ENCODE results near the gene NUDT16. TPM values are rescaled to one million over a fixed set of nuclear protein-coding genes. Genes with fewer than 3 reads are reported as not detected.

The NUDT16 gene
- total RNA-seq, 4 donors from 2014 or later = 7.6 to 14.5 (median 11.6) TPM

DNA sequence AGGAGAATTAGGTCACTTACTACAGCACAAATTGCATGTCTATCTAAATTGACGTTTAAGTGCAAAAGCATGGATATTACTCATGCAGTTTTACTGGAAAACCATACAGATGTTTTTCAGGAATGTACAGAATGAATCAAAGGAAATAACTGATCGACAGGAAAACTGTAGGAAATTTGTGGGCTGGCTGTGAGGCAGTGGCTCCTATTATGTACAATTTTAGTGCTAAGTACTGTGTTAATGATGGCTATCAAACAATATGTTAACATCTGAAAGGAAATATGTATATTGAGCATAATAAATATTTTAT is 6.9 kb downstream of the NUDT16 start:
- Histone ChIP-seq H3K27ac (peak overlapping the region; percentile 82), H3K9me3 (no peaks in the 10 kb centered on the region), H3K4me1 (peaks cover 25% of the 10 kb centered on the region), H3K36me3 (peaks cover 8% of the 10 kb centered on the region), H3K4me3 (no peak overlapping the region), H3K27me3 (no peaks in the 10 kb centered on the region)
- TF ChIP-seq POLR2A (IDR thresholded peaks at IDR 0.05) (no peak), EP300 (IDR thresholded peaks at IDR 0.05) (no peak), POLR2AphosphoS5 (IDR thresholded peaks at IDR 0.05) (no peak)
- TF ChIP-seq, protein P1, sequence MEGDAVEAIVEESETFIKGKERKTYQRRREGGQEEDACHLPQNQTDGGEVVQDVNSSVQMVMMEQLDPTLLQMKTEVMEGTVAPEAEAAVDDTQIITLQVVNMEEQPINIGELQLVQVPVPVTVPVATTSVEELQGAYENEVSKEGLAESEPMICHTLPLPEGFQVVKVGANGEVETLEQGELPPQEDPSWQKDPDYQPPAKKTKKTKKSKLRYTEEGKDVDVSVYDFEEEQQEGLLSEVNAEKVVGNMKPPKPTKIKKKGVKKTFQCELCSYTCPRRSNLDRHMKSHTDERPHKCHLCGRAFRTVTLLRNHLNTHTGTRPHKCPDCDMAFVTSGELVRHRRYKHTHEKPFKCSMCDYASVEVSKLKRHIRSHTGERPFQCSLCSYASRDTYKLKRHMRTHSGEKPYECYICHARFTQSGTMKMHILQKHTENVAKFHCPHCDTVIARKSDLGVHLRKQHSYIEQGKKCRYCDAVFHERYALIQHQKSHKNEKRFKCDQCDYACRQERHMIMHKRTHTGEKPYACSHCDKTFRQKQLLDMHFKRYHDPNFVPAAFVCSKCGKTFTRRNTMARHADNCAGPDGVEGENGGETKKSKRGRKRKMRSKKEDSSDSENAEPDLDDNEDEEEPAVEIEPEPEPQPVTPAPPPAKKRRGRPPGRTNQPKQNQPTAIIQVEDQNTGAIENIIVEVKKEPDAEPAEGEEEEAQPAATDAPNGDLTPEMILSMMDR (IDR thresholded peaks at IDR 0.05) = no peak
- no peak for DNase-seq (ENCODE audit: low spot score in 2 of 2)
- WGBS = 49% methylated on average over 2 of the region's 2 CpGs

DNA sequence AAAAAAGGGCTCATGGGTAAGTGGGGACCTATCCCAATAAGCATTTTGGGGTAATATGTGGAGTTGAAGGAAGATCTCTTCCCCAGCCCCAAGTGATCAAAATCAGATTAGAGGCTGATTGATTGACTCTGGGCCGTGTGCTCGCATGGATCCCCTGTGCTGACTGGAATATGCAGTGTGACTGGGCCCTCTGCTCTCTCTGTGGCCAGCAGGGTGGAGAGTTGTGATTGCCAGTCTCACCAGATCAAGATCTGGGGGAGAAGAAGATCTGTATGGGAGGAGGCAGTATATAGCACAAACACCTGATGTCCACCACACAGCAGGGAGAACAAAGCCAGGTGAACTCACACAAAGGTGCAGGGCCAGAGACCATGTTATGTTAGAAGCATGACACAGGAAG is 8.8 kb downstream of the NUDT16 start:
- Histone ChIP-seq H3K27ac (no peak overlapping the region), H3K9me3 (no peaks in the 10 kb centered on the region), H3K36me3 (no peaks in the 10 kb centered on the region), H3K27me3 (no peaks in the 10 kb centered on the region), H3K4me1 (peaks cover 20% of the 10 kb centered on the region), H3K4me3 (no peak overlapping the region)
- TF ChIP-seq EP300 (IDR thresholded peaks at IDR 0.05) (no peak), POLR2A (IDR thresholded peaks at IDR 0.05) (no peak), POLR2AphosphoS5 (IDR thresholded peaks at IDR 0.05) (no peak)
- TF ChIP-seq, protein P1 (IDR thresholded peaks at IDR 0.05) = no peak
- 77% methylated on average over 2 of the region's 2 CpGs for WGBS
- no peak for DNase-seq (ENCODE audit: low spot score in 2 of 2)

DNA sequence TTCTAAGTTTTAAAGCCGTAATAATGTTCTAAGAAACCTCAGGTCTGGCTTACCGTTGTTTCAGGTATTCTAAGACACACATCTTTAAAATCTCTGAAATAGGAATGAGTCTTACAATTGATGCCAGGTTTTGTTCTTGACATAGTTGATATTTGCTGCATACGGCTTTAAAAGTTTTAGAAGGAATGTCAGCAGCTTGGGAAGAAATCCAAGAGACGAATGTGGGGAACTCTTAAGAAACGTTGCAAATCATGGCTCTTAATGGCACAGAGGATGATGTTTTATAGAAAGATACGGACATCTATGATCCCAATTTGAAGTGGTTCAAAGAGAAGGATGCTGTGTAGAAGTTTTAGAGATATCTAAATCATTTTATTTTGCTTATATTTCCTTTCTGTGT is 11.5 kb downstream of the NUDT16 start:
- no peak for DNase-seq (ENCODE audit: low spot score in 2 of 2)
- no peaks in the 10 kb centered on the region for H3K9me3 ChIP-seq
- H3K4me1 ChIP-seq = no peaks in the 10 kb centered on the region
- no peak overlapping the region for H3K27ac ChIP-seq
- H3K4me3 ChIP-seq = no peak overlapping the region
- WGBS = 69% methylated on average over 6 of the region's 6 CpGs
- TF ChIP-seq POLR2AphosphoS5 (IDR thresholded peaks at IDR 0.05) (no peak), EP300 (IDR thresholded peaks at IDR 0.05) (no peak), POLR2A (IDR thresholded peaks at IDR 0.05) (no peak)
- TF ChIP-seq, protein P1 (IDR thresholded peaks at IDR 0.05) = no peak
- no peaks in the 10 kb centered on the region for H3K36me3 ChIP-seq
- H3K27me3 ChIP-seq = no peaks in the 10 kb centered on the region

- no peak overlapping the region for H3K4me3 ChIP-seq
- no peaks in the 10 kb centered on the region for H3K4me1 ChIP-seq
- DNase-seq (ENCODE audit: low spot score in 2 of 2) = no peak
- no peak for TF ChIP-seq POLR2A (IDR thresholded peaks at IDR 0.05)
- TF ChIP-seq, protein P1 (IDR thresholded peaks at IDR 0.05) = no peak
- TF ChIP-seq POLR2AphosphoS5 (IDR thresholded peaks at IDR 0.05) = no peak
- no peak for TF ChIP-seq EP300 (IDR thresholded peaks at IDR 0.05)
- no peaks in the 10 kb centered on the region for H3K9me3 ChIP-seq
- no peaks in the 10 kb centered on the region for H3K36me3 ChIP-seq
- no peak overlapping the region for H3K27ac ChIP-seq
- WGBS = 80% methylated on average over 4 of the region's 4 CpGs
- H3K27me3 ChIP-seq = no peaks in the 10 kb centered on the region
Measured at GRCh38 chr3:131393868-131394267, 12.3 kb downstream of the NUDT16 start.

- Histone ChIP-seq H3K27me3 (no peaks in the 10 kb centered on the region), H3K4me1 (no peaks in the 10 kb centered on the region), H3K4me3 (no peak overlapping the region), H3K27ac (no peak overlapping the region), H3K36me3 (no peaks in the 10 kb centered on the region), H3K9me3 (no peaks in the 10 kb centered on the region)
- no peak for TF ChIP-seq EP300 (IDR thresholded peaks at IDR 0.05)
- TF ChIP-seq POLR2AphosphoS5 (IDR thresholded peaks at IDR 0.05) = no peak
- TF ChIP-seq, protein P1 (IDR thresholded peaks at IDR 0.05) = no peak
- no peak for TF ChIP-seq POLR2A (IDR thresholded peaks at IDR 0.05)
- no peak for DNase-seq (ENCODE audit: low spot score in 2 of 2)
Measured at GRCh38 chr3:131394400-131394799, 12.8 kb downstream of the NUDT16 start.

Data from suprapubic skin (tissue), 4 donors.